T-helper 1 cell treated with Interleukin-12 subunit alpha and Interleukin-12 subunit beta and Interleukin-4 antibody, amounts not matched to agents 30 ng/mL and 1 ng/mL, for 36 hours (primary cell): ENCODE data around the gene SYT13. TPM values are rescaled to one million over a fixed set of nuclear protein-coding genes. Genes with fewer than 3 reads are reported as not detected.

Experiments
- intact Hi-C: fragments of 100-400 bp; cut with micrococcal nuclease; formaldehyde crosslinking; loops from one replicate; pipeline ENCODE4 v1.15.1; 2024
- total RNA-seq: library from RNA; stranded (reverse); gene quantifications from 2 replicates; pipeline ENCODE4 v1.2.3, GENCODE V29; 2022

SYT13 gene
- total RNA-seq, 1 donor from 2014 or later, result not detected

DNA sequence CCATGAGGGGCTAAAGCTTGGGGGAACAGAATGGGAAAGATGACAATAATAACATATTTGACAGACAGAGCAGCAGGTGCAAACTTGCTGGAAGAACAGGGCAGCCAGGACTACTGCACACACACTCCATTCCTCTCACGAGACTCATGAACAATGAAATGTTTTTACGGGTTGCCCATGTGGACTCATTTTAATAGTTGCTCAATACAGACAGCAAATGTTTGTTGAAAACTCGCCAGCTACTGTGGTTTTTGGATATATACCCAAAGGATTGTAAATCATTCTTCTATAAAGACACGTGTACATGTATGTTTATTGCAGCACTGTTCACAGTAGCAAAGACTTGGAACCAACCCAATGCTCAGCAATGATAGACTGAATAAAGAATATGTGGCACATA lies 10.3 kb downstream of the SYT13 start:
- intact Hi-C loops, result no loop called here

DNA sequence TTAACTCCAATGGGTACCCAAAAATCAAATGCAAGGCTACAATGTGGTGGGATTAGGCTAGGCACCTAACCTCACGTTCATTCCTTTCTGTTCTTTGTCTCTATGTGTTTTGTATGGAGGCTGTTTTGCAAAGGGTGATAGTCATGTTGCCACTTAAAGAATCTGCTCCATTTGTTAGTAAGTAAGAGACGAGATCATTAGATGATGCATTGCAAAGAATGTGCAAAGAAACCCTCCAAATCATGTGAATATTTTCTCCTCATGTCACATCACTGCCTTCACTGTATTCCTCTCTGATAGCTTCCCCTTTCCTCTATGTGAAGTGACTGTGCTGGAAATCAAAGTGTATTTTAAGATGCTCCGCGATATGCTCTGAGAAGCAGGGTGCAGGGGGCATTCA lies 11.9 kb downstream of the SYT13 start:
- intact Hi-C loops, result no loop called here

DNA sequence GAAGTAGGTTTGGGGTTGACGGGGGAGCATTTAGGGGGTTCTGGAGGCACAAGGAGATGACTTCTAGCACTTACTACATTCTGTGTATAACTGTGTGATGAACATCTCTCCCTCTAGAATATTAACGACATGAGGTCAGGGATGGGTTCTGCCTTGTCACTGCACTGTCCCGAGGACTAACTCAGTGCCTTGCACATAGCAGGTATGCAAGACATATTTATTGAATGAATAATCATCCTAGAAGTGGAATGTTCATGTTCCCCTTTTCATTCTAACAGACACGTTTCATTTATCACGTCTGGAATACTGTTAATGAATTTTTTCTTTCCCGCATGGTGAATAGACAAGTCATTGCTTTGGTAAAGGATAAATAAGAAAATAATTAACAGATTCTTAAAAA lies 12.6 kb downstream of the SYT13 start:
- intact Hi-C loops, result no loop called here

DNA sequence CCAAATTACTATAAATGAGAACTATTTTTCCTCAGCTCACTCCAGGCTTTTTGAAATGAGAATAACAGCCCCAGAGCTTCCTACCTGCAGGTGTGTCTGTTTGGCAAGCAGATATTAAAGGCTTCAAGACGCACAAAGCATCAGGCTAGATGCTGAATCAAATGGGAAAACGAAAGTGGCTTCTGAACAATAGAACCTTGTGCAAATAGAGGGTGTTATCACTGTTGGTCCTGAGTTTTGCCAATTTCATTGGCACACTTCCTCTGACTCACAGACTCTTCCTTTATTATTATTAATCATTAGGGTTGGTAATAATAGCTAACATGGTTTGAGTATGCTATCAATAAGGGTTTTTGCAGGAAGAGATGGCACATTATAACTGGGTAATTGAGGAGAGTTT lies 13.4 kb downstream of the SYT13 start:
- intact Hi-C loops, result no loop called here

DNA sequence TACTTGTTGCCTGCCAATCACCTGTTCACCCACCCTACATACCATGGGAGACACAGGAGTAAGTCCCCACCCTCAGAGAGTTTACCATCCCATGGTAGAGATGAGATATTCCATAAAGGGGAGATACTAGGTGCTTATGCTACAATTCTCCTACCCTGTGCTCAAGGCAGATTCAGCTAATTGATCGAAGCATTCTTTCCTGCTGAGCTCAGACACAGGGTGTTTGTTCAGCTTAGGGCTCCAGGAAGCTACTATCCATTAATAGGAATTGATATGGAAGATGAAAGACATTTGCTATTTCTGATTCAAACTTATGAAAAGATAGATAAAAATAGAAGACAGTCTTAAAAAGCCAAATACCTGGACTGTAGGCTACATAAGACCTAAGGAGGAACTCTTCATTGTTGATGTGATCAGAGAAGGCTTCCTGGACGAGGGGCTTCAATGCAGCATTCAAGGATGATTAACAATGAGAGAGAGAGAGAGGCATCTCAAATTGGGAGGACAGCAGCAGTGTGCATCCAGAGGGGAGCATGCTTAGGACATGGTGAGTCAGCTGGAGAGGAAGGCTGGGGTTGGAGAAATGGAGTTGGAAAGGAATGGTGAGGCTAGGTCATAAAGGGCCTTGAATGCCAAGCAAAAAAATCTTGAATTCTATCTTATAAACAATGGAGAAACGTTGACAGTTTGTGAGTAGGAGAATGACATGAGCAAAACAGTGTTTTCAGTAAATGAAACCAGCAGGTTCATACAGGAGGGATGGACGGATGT lies 15.0 kb downstream of the SYT13 start:
- intact Hi-C loops, result no loop called here

DNA sequence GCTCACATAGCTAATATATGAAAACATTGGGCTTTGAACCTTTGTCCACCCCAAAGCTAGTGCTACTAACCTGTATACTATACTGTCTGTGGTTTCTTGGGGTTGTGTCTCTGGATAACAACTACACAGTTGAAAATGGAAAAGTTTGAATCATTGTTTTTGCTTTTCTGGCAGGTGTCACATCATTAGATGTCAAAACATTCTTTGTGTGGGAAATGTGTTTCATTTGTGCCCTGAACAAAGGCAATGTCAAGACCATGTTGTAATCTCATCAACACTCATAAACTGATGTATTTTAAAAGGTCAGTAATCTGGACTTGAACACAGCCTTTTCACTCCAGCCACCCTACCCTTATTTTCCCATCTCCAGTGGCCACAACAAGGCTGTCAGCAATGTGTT lies 16.5 kb downstream of the SYT13 start:
- intact Hi-C loops, result no loop called here

DNA sequence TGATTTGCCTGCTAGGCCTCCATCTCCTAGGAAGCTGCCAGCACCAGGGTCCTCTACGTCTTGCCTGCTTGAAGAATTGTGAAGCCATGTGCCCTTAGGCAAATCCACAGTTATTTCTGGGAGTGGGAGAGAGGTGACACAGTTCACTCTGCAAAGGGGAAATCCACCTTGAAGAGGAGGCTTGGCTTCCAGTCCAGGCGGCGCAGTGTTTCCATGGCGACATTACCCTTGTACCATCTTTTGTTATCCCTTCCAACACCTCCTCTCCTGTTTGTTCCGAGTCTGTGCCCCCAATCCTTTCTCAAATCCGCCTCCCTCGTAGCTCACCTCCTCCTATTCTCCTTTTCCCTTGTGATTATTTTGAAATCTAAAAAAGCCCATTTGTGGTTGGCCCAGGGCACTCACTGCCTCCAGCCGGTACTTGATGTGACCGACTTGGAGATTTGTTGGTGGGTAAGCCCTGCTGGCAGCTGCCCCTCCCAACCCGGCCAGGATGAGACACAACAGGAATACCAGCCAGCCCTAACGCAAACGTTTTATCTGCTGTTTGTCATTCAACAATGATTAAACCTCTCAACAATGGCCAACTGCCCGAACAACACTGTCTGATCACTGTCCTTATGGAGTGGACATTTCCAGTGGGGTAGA lies 18.4 kb downstream of the SYT13 start:
- intact Hi-C loops, result no loop called here

DNA sequence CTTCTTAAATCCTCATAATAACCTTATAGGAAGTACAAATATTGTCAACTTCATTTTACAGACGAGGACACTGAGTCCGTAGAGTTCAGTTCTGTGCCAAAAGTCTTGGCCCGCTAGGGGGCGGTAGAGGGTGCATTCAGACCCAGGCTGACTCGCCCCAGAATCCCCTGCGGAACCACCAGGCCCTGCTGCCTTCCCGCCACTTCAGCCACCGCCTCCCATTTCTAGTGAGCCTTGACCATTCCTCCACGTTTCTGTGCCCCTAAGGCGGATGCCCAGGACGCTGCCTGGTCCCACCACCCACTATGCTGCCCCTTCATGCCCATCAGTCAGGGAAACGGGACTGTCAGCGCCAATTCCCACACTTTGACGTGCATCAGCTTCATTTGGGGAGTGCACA lies 19.1 kb downstream of the SYT13 start:
- intact Hi-C loops, result no loop called here

DNA sequence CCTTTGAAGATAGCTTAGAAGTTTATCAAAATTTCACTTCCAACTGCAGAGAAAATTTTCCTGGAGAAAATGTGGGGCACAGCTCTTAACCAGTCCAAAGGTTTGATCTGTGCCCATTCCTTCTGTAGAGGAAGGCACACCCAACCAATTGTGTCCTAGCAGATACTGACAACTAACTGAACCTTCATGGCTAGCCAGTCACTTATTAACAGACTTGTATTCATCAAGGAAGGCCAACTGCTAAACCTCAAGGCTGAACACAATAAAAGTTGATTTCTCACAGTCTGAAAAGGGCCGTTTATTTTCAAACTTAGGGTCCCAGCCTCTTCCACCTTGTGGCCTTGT lies 19.5 kb downstream of the SYT13 start:
- intact Hi-C loops, result no loop called here

DNA sequence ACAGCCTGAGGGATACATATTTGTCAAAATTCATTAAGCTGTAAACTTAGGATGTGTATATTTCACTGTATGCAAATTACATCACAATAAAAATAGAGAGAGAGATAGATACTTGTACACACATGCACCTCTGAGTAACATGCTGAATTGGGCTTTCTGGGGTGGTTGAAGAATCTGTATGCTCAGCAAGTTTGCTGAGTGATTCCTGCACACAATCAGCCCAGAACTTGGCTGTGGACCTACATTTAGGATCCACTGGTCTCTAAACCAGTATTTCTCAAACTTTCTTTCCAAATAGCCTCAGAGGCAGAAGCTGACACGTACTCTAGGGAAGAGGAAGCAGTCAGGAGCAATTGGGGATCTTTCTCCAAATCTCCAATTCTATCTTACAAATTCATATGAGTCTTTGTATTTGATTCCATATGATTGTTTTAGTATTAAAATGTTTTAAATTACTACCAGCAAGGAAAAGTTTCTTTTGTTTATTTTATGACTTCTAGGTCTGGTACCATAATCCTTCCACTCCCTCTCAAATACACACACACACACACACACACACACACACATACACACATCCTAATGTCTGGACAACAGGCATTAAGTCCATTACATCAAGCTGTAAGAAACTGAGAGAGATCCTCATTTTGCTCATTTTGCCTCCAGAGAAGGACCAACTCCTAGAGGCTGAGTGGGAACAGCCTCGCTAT lies 20.0 kb downstream of the SYT13 start:
- intact Hi-C loops, result no loop called here

DNA sequence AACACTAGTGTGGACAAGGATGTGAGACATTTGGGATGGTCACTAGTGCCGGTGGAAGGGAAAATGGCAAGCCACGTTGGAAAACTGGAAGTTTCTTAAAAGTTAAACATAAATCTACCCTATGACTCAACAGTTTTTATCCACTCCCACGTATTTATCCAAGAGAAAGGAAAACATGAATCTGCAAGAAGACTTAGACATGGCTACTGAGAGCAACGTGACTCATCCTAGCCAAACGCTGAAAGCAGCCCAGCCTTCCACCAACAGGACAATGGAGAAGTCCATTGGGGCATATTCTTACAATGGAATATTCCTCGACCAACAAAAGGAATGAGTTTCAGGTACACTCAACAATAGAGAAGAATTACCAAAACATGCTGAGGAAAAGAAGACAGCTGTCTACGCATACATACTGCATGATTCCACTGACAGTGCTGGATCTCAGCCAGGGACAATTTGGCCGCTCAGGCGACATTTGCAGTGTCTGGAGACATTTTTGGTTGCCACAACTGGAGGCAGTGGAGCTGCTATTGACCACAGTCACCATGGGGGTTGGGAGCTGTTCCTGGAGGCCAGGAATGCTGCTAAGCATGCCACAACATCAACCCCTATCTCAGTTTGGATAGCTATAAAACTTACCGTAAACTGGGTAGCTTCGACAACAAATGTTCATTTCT lies 21.2 kb downstream of the SYT13 start:
- intact Hi-C loops, result no loop called here

DNA sequence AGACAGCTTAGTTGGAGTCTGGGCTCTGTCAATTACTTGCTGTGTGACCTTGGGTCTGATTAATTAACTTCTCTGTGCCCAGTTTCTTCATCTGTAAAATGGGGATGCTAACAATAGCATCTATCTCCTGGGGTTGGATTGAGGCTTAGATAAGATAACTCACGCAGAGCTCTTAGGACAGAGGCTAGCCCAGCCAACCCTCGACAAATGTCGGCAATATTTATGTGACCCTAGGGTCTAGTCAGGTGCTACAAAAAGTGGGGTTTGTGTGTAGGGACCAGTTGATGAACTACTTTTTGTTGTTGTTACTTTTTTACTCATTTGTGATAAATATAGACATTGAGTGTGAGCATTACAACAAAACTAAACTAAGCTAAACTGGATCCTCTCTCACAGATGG lies 22.4 kb downstream of the SYT13 start:
- intact Hi-C loops, result no loop called here

DNA sequence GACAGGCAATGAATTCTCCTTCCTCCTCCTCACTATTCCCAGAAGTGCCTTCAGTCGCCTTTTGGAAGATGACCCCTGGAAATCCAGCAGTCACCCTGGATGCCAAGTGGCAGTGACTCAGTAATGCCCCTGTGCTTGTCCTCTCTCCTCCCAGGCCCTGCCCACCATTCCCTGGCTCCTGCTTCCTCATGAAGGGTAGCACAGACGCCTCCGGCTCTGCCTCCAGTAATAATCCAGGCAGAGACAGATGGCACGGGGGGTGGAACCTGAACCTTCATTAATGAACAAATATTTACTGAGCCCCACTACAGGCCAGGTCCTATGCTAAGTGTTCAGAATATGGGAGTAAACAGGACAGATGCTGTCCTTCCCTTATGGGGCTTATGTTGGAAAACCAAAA lies 23.2 kb downstream of the SYT13 start:
- intact Hi-C loops, result no loop called here

DNA sequence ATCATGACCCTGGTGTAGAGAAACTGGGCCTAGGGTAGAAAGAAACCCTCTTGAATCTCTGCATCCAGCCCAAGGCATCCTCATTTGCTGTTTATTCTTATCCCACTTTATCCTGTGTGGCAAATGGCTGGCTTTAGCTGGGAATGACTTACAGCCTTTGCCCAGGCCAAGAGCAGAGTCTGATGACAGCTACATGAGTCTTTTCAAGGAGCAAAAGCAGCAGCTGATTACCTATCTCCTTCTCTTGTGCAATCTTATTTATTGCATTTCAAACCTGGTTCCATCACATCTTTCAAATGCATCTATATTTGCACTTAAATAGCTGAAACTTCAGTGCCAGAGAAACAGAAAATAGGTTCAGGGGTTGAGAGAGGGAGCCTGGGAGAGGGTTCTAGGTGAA lies 26.1 kb downstream of the SYT13 start:
- intact Hi-C loops, result no loop called here

DNA sequence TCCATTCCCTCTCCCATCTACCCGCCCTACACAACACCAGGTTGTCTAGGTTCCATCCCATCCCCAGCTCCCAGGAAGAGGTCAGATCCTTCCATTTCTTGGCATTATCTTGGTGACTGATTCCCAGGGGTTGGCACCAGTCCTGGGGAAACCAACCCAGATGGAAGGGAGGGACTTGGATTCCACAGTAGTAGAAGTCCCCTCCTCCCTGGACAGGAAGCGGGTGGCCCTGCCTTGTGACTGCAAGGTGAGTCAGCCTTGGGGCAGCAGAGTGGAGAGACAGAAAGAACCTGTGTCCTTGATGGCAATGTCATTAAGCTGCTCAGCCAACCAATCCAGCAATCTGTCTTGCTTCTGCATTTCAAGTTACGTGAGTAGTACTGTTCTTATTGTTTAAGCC lies 26.5 kb downstream of the SYT13 start:
- intact Hi-C loops, result no loop called here

DNA sequence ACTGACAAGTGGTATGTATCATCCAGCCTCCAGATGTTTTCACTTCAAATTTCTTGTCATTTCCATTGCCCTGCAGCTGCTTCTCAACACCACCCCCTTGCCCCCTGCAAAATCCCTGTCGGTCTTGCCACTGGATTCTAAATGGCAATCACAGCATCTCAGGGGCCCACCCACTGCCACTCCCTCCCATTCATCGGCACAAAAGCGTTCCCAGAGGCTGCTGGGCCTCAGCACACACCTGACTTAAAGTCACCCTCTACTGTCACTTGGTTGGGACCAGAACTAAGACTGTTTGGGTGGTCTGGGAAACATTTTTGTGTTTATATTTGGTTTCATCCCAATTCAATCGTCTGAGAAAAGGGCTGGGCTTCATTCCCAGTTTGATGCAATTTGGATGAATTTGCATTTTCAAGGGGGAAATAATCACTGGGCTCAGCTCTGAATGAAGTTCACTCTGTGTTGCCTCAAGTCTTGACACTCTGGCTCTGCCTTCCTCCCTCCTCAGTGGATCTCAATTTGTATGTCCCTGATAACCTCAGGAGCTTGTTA lies 27.1 kb downstream of the SYT13 start:
- intact Hi-C loops, result no loop called here

DNA sequence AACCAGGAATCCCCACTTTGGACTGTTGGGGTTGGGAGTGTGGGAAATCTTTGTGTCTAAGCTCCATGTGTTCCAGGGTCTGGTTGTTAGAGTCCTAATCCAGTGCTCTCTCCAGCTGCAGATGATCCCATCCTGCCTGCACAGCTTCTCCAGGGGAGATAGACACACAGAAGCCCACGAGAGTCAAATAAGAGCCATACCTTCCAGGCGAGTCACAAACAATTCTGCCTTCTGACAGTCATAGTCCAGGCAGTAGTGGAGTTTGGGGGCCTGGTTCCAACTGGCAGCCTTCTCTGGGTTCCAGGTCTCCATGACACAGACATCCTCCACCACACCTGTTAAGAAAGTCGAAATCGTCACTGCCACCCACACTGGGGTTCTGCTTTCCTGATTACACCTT lies 32.1 kb downstream of the SYT13 start:
- intact Hi-C loops, result no loop called here

DNA sequence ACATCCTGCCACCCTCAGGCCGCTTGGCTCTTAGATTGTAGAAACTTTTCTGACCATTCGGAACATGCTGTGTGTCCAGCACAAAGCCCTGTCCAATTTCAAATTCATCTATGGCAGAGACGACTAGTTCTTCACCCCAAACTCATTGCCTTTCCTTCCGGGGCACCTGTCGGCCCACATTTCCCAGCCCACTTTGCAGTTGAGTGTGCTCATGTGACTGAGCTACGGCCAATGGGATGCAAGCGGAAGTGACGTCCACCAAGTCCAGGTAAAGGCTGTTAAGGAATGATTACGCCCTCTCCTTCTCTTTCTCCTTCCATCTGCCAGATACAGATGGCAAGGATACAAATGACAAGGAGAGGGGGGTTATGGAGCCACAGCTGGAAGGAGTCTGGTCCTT lies 32.5 kb downstream of the SYT13 start:
- intact Hi-C loops, result no loop called here

DNA sequence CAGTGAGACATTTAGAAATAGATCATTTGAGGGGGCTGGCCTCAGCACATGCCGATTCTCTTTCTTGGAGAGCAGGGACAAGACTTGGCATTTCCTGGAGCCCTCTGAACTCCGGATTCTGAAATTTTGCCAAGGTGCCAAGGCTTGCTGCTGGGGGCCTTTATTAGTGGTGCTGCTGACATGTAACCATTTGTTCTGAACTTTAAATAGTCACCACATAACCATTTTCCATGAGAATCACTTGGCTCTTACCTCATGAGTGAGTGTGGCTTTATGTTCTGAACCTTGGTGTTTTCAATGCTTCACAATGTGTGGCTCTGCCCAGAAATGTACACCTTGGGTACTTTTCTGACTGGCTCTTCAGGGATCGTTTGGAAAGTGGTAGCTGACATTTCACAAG lies 33.3 kb downstream of the SYT13 start:
- intact Hi-C loops, result loop anchor here (1.0 kb wide), 1 partner anchor 79 kb away; no protein-coding TSS in a partner anchor

DNA sequence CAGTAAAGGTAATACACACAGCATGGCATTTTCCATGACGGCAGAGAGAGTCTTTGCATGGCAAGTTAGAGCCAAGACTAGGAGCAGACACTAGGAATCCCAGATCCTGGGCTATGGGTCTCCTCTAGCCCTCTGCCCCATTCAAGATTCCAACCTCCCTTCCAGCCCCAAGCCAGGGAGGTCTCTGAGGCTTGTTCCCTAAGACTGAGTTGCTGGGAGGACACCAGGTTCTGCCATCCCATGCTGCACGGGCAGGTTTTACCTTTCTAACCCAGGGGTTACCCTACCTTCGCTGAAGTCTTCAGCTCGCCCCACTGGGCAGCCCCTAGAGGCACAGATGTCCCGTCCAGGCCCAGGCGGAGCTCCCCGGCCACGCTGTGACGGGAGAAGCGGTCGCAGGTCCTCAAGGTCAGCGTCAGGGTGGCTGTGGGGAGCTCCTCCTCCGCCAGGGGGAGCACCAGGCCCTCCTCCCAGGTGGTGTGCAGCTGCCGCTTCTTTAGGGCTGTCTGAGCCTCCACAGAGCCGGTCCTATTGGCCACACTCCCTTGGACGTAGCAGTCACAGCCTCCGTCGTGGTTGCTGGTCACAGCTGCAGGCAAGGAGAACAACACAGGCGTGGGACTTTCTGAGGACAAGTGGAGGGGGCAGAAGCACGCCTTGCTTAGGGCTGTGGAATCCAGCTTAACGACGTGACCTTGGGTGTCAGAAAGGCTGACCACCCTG lies 33.8 kb downstream of the SYT13 start:
- intact Hi-C loops, result loop anchor here (1.0 kb wide), 1 partner anchor 80 kb away; no protein-coding TSS in a partner anchor
